BLaER1 treated with 17β-estradiol and CSF1 and Interleukin-3, amounts not matched to agents 10 nM and 100 nM (cell line): ENCODE data around the gene MYO5A.

Experiments used
- H3K27ac ChIP-seq, 11 experiments: shearing (Covaris generic); formaldehyde crosslinking; 2 replicates each; pipeline ENCODE4 v1.8.1; 2022
- H3K27me3 ChIP-seq, 11 experiments: shearing (Covaris generic); formaldehyde crosslinking; 2 replicates each; pipeline ENCODE4 v1.8.1; 2022
- H3K36me3 ChIP-seq, 11 experiments: shearing (Covaris generic); formaldehyde crosslinking; 2 replicates each; pipeline ENCODE4 v1.8.1; 2022
- H3K4me1 ChIP-seq, 10 experiments: shearing (Covaris generic); formaldehyde crosslinking; 2 replicates each; pipeline ENCODE4 v1.8.1; 2022
- H3K4me2 ChIP-seq, 11 experiments: shearing (Covaris generic); formaldehyde crosslinking; 2 replicates each; pipeline ENCODE4 v1.8.1; 2022
- H3K4me3 ChIP-seq, 10 experiments: shearing (Covaris generic); formaldehyde crosslinking; 2 replicates each; pipeline ENCODE4 v1.8.1; 2022
- H3K9ac ChIP-seq, 11 experiments: shearing (Covaris generic); formaldehyde crosslinking; 2 replicates each; pipeline ENCODE4 v1.8.1; 2022
- H3K9me3 ChIP-seq, 11 experiments: shearing (Covaris generic); formaldehyde crosslinking; replicated peaks in 1 of 11; 2 replicates each; pipeline ENCODE4 v1.8.1; 2022
- H4K20me1 ChIP-seq, 11 experiments: shearing (Covaris generic); formaldehyde crosslinking; 2 replicates each; pipeline ENCODE4 v1.8.1; 2022
- Cebpa-rat ChIP-seq, 11 experiments: shearing (Covaris generic); IDR thresholded peaks; 2 replicates each; pipeline ENCODE4 v1.8.1; 2022

MYO5A gene

GRCh38 chr15:52306270-52306669, 222.4 kb downstream of the MYO5A start:
- Histone ChIP-seq H3K27me3 (no peaks in the 10 kb centered on the region), H3K27ac (no peak overlapping the region), H3K4me2 (no peak overlapping the region), H3K4me1 (peaks cover 11 to 29% (median 17%) of the 10 kb centered on the region in 10 experiments; a peak in 19 of 20 replicates), H4K20me1 (no peaks in the 10 kb centered on the region), H3K9ac (no peak overlapping the region), H3K9me3 (peaks cover 0 to 7% (median 0%) of the 10 kb centered on the region in 11 experiments; a peak in 1 of 22 replicates), H3K36me3 (peaks cover 5 to 33% (median 17%) of the 10 kb centered on the region in 11 experiments; a peak in 17 of 22 replicates), H3K4me3 (no peak overlapping the region)
- no peak for TF ChIP-seq Cebpa-rat (IDR thresholded peaks at IDR 0.05)

DNA sequence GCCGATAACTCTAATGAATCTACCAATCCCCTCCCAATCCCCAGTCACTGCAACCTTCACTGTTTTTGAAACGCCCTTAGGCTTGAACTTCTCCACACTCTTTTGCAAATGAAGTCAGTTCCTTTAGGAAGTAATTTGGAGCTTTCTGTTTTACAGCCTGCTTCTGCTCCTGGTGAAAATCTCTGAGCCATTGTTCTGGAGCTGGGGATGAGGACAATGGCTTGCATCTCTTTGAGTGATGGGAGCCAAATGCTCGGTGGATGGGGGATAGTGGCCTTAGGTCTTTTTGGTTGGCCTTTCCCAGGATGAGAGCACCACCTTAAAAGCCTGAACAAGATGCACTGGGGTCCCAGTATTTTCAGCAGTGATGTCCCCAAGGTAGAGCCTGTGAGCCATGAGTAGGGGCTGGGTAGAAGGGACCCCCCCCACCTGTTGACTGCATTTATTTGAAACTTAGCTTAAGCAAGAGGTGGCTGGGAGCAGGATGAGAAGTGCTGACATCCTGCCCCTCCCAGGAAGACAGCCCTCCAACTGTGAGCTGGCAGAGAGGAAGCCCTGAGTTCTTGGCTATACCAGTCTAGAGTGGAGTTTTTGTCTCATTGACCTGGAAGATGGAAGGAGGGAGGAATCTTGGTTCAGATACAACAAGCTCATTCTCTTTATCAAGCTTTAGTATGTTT, 225.4 kb downstream of the MYO5A start:
- peaks cover 3 to 19% (median 11%) of the 10 kb centered on the region in 10 experiments; a peak in 19 of 20 replicates for H3K4me1 ChIP-seq
- no peak overlapping the region for H3K27ac ChIP-seq
- H3K9me3 ChIP-seq: peaks cover 5 to 19% (median 11%) of the 10 kb centered on the region in 11 experiments; a peak in 10 of 22 replicates
- H3K4me3 ChIP-seq: no peak overlapping the region
- peaks cover 0 to 11% (median 0%) of the 10 kb centered on the region in 11 experiments; a peak in 3 of 22 replicates for H3K36me3 ChIP-seq
- TF ChIP-seq Cebpa-rat (IDR thresholded peaks at IDR 0.05): no peak
- H4K20me1 ChIP-seq: no peaks in the 10 kb centered on the region
- no peaks in the 10 kb centered on the region for H3K27me3 ChIP-seq
- H3K4me2 ChIP-seq: peak overlapping the region in 10 of 11 experiments; percentile 2 to 68 (median 46); a peak in 18 of 22 replicates
- no peak overlapping the region for H3K9ac ChIP-seq

DNA sequence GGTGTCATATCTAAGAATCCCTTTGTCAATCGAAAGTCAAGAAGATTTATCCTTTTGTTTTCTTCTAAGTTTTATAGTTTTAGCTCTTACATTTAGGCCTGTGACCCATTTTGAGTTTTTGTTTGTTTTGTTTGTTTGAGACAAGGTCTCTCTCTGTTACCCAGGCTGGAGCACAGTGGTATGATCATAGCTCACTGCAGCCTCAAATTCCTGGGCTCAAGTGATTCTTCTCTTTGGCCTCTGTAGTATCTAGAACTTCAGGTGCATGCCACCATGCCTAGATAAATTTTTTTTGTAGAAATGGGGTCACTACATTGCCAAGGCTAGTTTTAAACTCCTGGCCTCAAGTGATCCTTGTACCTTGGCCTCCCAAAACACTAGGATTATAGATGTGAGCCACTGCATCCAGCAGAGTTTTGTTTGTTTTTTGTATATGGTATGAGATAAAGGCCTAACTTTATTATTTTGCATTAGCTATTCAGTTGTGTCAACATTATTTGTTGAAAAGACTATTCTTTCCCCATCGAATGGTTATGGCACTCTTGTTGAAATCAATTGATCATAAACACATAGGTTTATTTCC, 227.3 kb downstream of the MYO5A start:
- Histone ChIP-seq H3K27me3 (peaks cover 0 to 2% (median 0%) of the 10 kb centered on the region in 11 experiments; a peak in 3 of 22 replicates), H3K4me3 (no peak overlapping the region), H4K20me1 (no peaks in the 10 kb centered on the region), H3K9ac (no peak overlapping the region), H3K27ac (no peak overlapping the region), H3K36me3 (peaks cover 0 to 11% (median 0%) of the 10 kb centered on the region in 11 experiments; a peak in 3 of 22 replicates), H3K4me1 (peaks cover 0 to 20% (median 11%) of the 10 kb centered on the region in 10 experiments; a peak in 16 of 20 replicates), H3K9me3 (peaks cover 5 to 19% (median 11%) of the 10 kb centered on the region in 11 experiments; a peak in 10 of 22 replicates), H3K4me2 (no peak overlapping the region)
- TF ChIP-seq Cebpa-rat (IDR thresholded peaks at IDR 0.05): no peak

- no peak for TF ChIP-seq Cebpa-rat (IDR thresholded peaks at IDR 0.05)
- Histone ChIP-seq H3K4me3 (peak within 1 kb of the TSS; percentile 58 to 76 (median 71)), H3K4me1 (peaks cover 30 to 60% (median 56%) of the 10 kb centered on the region in 10 experiments; a peak in 19 of 20 replicates), H4K20me1 (peaks cover 0 to 6% (median 0%) of the 10 kb centered on the region in 11 experiments; a peak in 3 of 22 replicates), H3K36me3 (no peaks in the 10 kb centered on the region), H3K9ac (peak within 1 kb of the TSS; percentile 63 to 85 (median 75)), H3K4me2 (peak within 1 kb of the TSS; percentile 92 to 100 (median 99)), H3K27me3 (peaks cover 0 to 27% (median 0%) of the 10 kb centered on the region in 11 experiments; a peak in 8 of 22 replicates), H3K9me3 (peaks cover 5 to 10% (median 8%) of the 10 kb centered on the region in 11 experiments; a peak in 9 of 22 replicates), H3K27ac (peak within 1 kb of the TSS in 10 of 11 experiments; percentile 45 to 88 (median 80); a peak in 20 of 22 replicates)
These were observed 233.2 kb downstream of the MYO5A start, which contains the start of gene MYO5C for GRCh38 chr15:52295421-52296001. MYO5C (minus strand) TSS chr15:52295804; CDS start chr15:52295636, 168 bp downstream.

DNA sequence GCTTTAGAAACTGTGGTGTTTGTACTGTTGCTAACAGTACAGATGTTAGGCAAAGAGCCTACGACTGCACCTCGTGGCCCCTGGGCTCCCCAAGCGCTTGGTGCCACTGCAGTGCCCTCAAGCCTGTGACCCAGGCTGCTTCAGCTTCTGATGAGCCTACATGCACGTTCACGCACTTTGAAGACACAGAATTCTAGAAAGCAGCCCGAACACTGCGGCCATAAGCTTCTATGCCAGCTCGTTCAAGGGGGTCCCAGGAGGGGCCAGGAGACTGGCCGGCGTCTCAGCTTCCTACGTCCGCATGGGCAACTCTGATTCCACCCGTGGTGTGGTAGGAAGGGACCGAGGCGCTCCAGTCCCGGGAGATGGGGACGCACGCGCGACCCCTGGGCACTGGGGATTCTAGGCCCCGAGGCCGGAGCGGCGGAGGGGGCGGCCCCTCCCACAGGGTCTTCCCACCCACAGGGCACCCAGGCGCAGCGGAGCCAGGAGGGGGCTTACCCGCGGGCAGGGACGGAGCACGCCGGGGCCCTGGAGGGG, 233.7 kb downstream of the MYO5A start:
- H3K9me3 ChIP-seq: peaks cover 0 to 5% (median 3%) of the 10 kb centered on the region in 11 experiments; a peak in 7 of 22 replicates
- H3K4me2 ChIP-seq: peak overlapping the region; percentile 92 to 100 (median 99)
- H3K4me1 ChIP-seq: peaks cover 31 to 66% (median 61%) of the 10 kb centered on the region in 10 experiments
- no peak for TF ChIP-seq Cebpa-rat (IDR thresholded peaks at IDR 0.05)
- H4K20me1 ChIP-seq: peaks cover 0 to 6% (median 0%) of the 10 kb centered on the region in 11 experiments; a peak in 3 of 22 replicates
- H3K9ac ChIP-seq: peak overlapping the region; percentile 63 to 85 (median 75)
- H3K36me3 ChIP-seq: no peaks in the 10 kb centered on the region
- peaks cover 0 to 27% (median 0%) of the 10 kb centered on the region in 11 experiments; a peak in 8 of 22 replicates for H3K27me3 ChIP-seq
- H3K4me3 ChIP-seq: peak overlapping the region; percentile 58 to 76 (median 71)
- peak overlapping the region in 10 of 11 experiments; percentile 45 to 88 (median 80); a peak in 19 of 22 replicates for H3K27ac ChIP-seq

DNA sequence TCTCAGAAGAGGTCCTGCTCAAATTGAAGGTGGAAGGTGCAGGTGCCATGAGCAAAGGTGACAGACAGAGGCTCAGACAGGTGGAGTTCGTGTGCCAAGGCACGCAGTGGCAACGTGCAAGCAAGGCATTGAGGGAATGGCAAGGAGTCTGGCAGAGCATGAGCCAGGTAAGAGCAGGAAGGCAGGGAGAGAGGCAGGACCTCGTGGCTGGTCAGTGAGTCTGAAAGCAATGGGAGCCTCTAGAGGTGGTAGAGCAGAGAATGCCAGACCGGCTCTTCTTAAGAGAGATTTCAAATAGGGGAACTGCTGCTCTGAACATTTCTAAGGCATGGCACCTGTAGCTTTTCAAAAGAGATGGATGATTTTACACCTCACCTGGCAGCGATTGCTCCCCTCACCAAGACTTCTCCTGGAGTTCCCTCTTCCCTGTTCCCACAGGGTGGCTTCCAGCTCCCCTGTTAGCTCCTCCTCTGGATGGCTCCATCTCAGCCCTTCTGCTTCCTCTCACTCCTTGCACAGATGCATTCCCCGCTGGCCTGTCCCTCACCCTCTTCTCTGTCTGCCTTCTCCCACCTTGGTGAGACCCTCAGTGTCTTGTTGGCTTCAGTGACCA, 235.8 kb downstream of the MYO5A start:
- no peak for TF ChIP-seq Cebpa-rat (IDR thresholded peaks at IDR 0.05)
- Histone ChIP-seq H3K27me3 (peaks cover 0 to 27% (median 0%) of the 10 kb centered on the region in 11 experiments; a peak in 8 of 22 replicates), H3K4me1 (peaks cover 43 to 75% (median 71%) of the 10 kb centered on the region in 10 experiments), H4K20me1 (peaks cover 0 to 6% (median 0%) of the 10 kb centered on the region in 11 experiments; a peak in 3 of 22 replicates), H3K4me3 (no peak overlapping the region), H3K36me3 (peaks cover 0 to 11% (median 0%) of the 10 kb centered on the region in 11 experiments; a peak in 6 of 22 replicates), H3K4me2 (peak overlapping the region in 10 of 11 experiments; percentile 46 to 100 (median 99); a peak in 20 of 22 replicates), H3K9ac (no peak overlapping the region), H3K9me3 (peaks cover 0 to 9% (median 1%) of the 10 kb centered on the region in 11 experiments; a peak in 6 of 22 replicates), H3K27ac (peak overlapping the region in 2 of 11 experiments; percentile 5 to 16; a peak in 1 of 22 replicates)

- Histone ChIP-seq H4K20me1 (peaks cover 0 to 6% (median 0%) of the 10 kb centered on the region in 11 experiments; a peak in 3 of 22 replicates), H3K4me3 (no peak overlapping the region), H3K4me1 (peaks cover 43 to 72% (median 68%) of the 10 kb centered on the region in 10 experiments), H3K4me2 (peak overlapping the region in 9 of 11 experiments; percentile 12 to 99 (median 62); a peak in 15 of 22 replicates), H3K9ac (no peak overlapping the region), H3K36me3 (peaks cover 0 to 21% (median 0%) of the 10 kb centered on the region in 11 experiments; a peak in 8 of 22 replicates), H3K27me3 (peaks cover 0 to 23% (median 0%) of the 10 kb centered on the region in 11 experiments; a peak in 8 of 22 replicates), H3K9me3 (peaks cover 0 to 16% (median 11%) of the 10 kb centered on the region in 11 experiments; a peak in 11 of 22 replicates), H3K27ac (peak overlapping the region in 3 of 11 experiments; percentile 2 to 48 (median 18); a peak in 3 of 22 replicates)
- no peak for TF ChIP-seq Cebpa-rat (IDR thresholded peaks at IDR 0.05)
These were observed 237.5 kb downstream of the MYO5A start for GRCh38 chr15:52291204-52291603.
